Esophagus muscularis mucosa (tissue), 4 donors: ENCODE results near the gene RPP25L.

Source experiments
- CTCF ChIP-seq, 3 experiments: fragments of 200-600 bp in 2 of 3; fragments of 450-650 bp in 1 of 3; sonication (generic) in 2 of 3; IDR thresholded peaks; one replicate each; pipeline ENCODE4 v1.5.1; 2017 to 2019; ENCODE audit warnings: antibody characterized with exemption in 3 of 3, mild to moderate bottlenecking in 2 of 3, moderate library complexity in 1 of 3
- EP300 ChIP-seq: sonication (generic); formaldehyde crosslinking; IDR thresholded peaks from one replicate; pipeline ENCODE4 v1.6.1; 2017; ENCODE audit warnings: antibody characterized with exemption
- POLR2A ChIP-seq: fragments of 450-650 bp; IDR thresholded peaks from one replicate; pipeline ENCODE4 v1.6.1; 2017; ENCODE audit warnings: antibody characterized with exemption, moderate library complexity, mild to moderate bottlenecking, low read depth

DNA sequence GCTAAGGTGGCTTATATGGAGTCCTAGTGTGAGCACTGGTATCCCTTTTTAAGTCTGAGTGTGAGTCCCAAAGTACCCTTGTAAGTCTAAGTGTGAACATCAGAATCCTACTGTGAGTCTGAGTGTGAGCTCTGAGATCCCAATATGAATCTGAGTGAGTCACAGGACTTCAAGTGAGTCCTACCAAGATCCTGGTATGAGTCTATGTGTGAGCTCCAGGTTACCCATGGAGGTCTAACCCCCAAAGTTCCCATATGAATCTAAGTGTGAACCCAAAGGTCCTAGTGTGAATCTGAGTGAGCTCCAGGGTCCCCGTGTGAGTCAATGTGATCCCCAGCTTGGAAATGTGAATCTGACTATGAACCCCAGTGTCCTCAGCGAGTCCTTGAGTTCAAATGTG is 24.6 kb downstream of the RPP25L start:
- TF ChIP-seq CTCF (IDR thresholded peaks at IDR 0.05), result no peak
- no peak for TF ChIP-seq EP300
- TF ChIP-seq POLR2A, result no peak
